HCT116 (cell line): Measurements from ENCODE around the gene PCDHGA3. TPM values are rescaled to one million over a fixed set of nuclear protein-coding genes. Genes with fewer than 3 reads are reported as not detected.

Experiments
- ATAC-seq: fragments of 200-7000 bp; cut with Tn5 transposase; 2 replicates; pipeline ENCODE4 v1.9.1; 2020; ENCODE audit warnings: mild to moderate bottlenecking, moderate library complexity
- BruUV-seq: library from RNA; stranded (reverse); fragments of 400-500 nt; replicated peaks from 2 replicates; lab custom pipeline; 2021; lab: Mats Ljungman, UMichigan
- CTCF ChIA-PET: fragments of 300-600 bp; sonication (Branson Sonifier 250); formaldehyde crosslinking; loops from one replicate; lab custom pipeline; 2021; ENCODE audit warnings: antibody characterized with exemption; lab: Charles Lee
- POLR2A ChIA-PET: fragments of 300-600, 350-600 bp; sonication (Branson Sonifier 250); formaldehyde crosslinking; loops from one replicate; lab custom pipeline; 2021; ENCODE audit warnings: antibody characterized with exemption; lab: Charles Lee
- RAD21 ChIA-PET, 2 experiments: fragments of 300-600 bp; sonication (Branson Sonifier 250); formaldehyde crosslinking; loops; one replicate each; lab custom pipeline; 2023; ENCODE audit warnings: low total read pairs in 2 of 2; ENCODE audit not compliant: uncharacterized antibody in 2 of 2, unreplicated experiment in 2 of 2, low non-redundant PET in 1 of 2; lab: Charles Lee
- DNase-seq: peaks from one replicate; pipeline ENCODE4 v3.0.0-alpha.2; 2010; ENCODE audit warnings: low read depth, low spot score
- H2AFZ ChIP-seq: fragments of 200-600 bp; shearing (Covaris generic), sonication (generic); 2 replicates; pipeline ENCODE4 v1.6.1; 2017; ENCODE audit warnings: low read depth, mixed run types, mixed read lengths, antibody characterized with exemption, low read length; ENCODE audit not compliant: poor library complexity, severe bottlenecking
- H3K27ac ChIP-seq: 2 replicates; pipeline ENCODE4 v1.5.1; 2012; ENCODE audit warnings: low read depth, low read length
- H3K27me3 ChIP-seq: fragments of 200-600 bp; sonication (generic); 2 replicates; pipeline ENCODE4 v1.6.1; 2016; ENCODE audit warnings: mixed run types, low read length, mixed read lengths; ENCODE audit not compliant: insufficient read depth
- H3K36me3 ChIP-seq, 2 experiments: fragments of 200-500 bp in 1 of 2; fragments of 200-600 bp in 1 of 2; sonication (Bioruptor generic) in 1 of 2; sonication (generic) in 1 of 2; 2 replicates each; pipeline versions ENCODE4 v1.5.1 to v1.6.1; 2014 to 2016; ENCODE audit warnings: low read length in 2 of 2, inconsistent platforms in 1 of 2, mixed read lengths in 1 of 2, mixed run types in 1 of 2; ENCODE audit not compliant: insufficient read depth in 2 of 2, control insufficient read depth in 1 of 2
- H3K4me1 ChIP-seq, 2 experiments: fragments of 200-600 bp in 1 of 2; sonication (generic) in 1 of 2; 2 replicates each; pipeline versions ENCODE4 v1.5.1 to v1.6.1; 2012 to 2017; ENCODE audit warnings: low read length in 2 of 2, inconsistent platforms in 1 of 2, mild to moderate bottlenecking in 1 of 2, mixed read lengths in 1 of 2, mixed run types in 1 of 2, moderate library complexity in 1 of 2; ENCODE audit not compliant: insufficient read depth in 2 of 2, control insufficient read depth in 1 of 2
- H3K4me2 ChIP-seq: fragments of 200-600 bp; sonication (generic); 2 replicates; pipeline ENCODE4 v1.6.1; 2017; ENCODE audit warnings: mixed run types, low read length, mixed read lengths
- H3K4me3 ChIP-seq, 2 experiments: fragments of 200-600 bp in 1 of 2; sonication (generic) in 1 of 2; replicated peaks in 1 of 2; 2 replicates each; pipeline ENCODE4 v1.5.1; 2011 to 2016; ENCODE audit warnings: low read length in 2 of 2, control low read depth in 1 of 2, low read depth in 1 of 2, mild to moderate bottlenecking in 1 of 2, mixed read lengths in 1 of 2, mixed run types in 1 of 2
- H3K79me2 ChIP-seq: fragments of 200-600 bp; sonication (generic); 2 replicates; pipeline ENCODE4 v1.6.1; 2017; ENCODE audit warnings: mild to moderate bottlenecking, mixed run types, low read length, moderate library complexity, mixed read lengths; ENCODE audit not compliant: insufficient read depth
- H3K9ac ChIP-seq: fragments of 200-600 bp; sonication (generic); 2 replicates; pipeline ENCODE4 v1.6.1; 2016; ENCODE audit warnings: low read length, mixed read lengths
- H3K9me2 ChIP-seq: fragments of 200-600 bp; sonication (generic), shearing (Covaris generic); 2 replicates; pipeline ENCODE4 v1.6.1; 2017; ENCODE audit warnings: mixed run types, mild to moderate bottlenecking, moderate library complexity; ENCODE audit not compliant: insufficient read depth
- H3K9me3 ChIP-seq, 2 experiments: fragments of 200-500 bp in 1 of 2; fragments of 200-600 bp in 1 of 2; sonication (Bioruptor generic) in 1 of 2; sonication (generic) in 1 of 2; 2 replicates each; pipeline ENCODE4 v1.6.1; 2014 to 2017; ENCODE audit warnings: low read length in 2 of 2, mixed read lengths in 2 of 2, inconsistent platforms in 1 of 2, low read depth in 1 of 2, mild to moderate bottlenecking in 1 of 2, mixed run types in 1 of 2, moderate library complexity in 1 of 2; ENCODE audit not compliant: control insufficient read depth in 1 of 2, insufficient read depth in 1 of 2
- H4K20me1 ChIP-seq: fragments of 200-600 bp; sonication (generic), shearing (Covaris generic); 2 replicates; pipeline ENCODE4 v1.6.1; 2017; ENCODE audit warnings: mixed run types, mild to moderate bottlenecking, moderate library complexity; ENCODE audit not compliant: insufficient read depth
- ATF3 ChIP-seq: IDR thresholded peaks from 2 replicates; pipeline ENCODE4 v1.6.1; 2012
- CBX3 ChIP-seq: IDR thresholded peaks from 2 replicates; pipeline ENCODE4 v1.6.1; 2012; ENCODE audit warnings: low read depth
- CEBPB ChIP-seq: IDR thresholded peaks from 2 replicates; pipeline ENCODE4 v1.6.1; 2012; ENCODE audit warnings: low read depth
- EGR1 ChIP-seq: IDR thresholded peaks from 2 replicates; pipeline ENCODE4 v1.6.1; 2012; ENCODE audit warnings: low read depth
- ELF1 ChIP-seq: IDR thresholded peaks from 2 replicates; pipeline ENCODE4 v1.6.1; 2012; ENCODE audit warnings: low read depth, borderline replicate concordance
- EZH2 ChIP-seq: fragments of 200-600 bp; sonication (generic); IDR thresholded peaks from 2 replicates; pipeline ENCODE4 v1.6.1; 2017; ENCODE audit warnings: antibody characterized with exemption, mixed run types
- EZH2phosphoT487 ChIP-seq: fragments of 200-600 bp; IDR thresholded peaks from 2 replicates; pipeline ENCODE4 v1.6.1; 2018; ENCODE audit warnings: antibody characterized with exemption, borderline replicate concordance
- FOSL1 ChIP-seq: IDR thresholded peaks from 2 replicates; pipeline ENCODE4 v1.6.1; 2012; ENCODE audit warnings: low read depth
- MAX ChIP-seq: IDR thresholded peaks from 2 replicates; pipeline ENCODE4 v1.6.1; 2012
- POLR2A ChIP-seq: IDR thresholded peaks from 2 replicates; pipeline ENCODE4 v1.7.0; 2011; ENCODE audit warnings: borderline replicate concordance; ENCODE audit not compliant: insufficient read depth, insufficient read length; ENCODE audit errors: extremely low read depth
- RAD21 ChIP-seq: IDR thresholded peaks from 2 replicates; pipeline ENCODE4 v1.6.1; 2012; ENCODE audit warnings: low read depth, mild to moderate bottlenecking
- SIN3A ChIP-seq: IDR thresholded peaks from 2 replicates; pipeline ENCODE4 v1.6.1; 2012; ENCODE audit warnings: low read depth
- SP1 ChIP-seq: IDR thresholded peaks from 2 replicates; pipeline ENCODE4 v1.6.1; 2012; ENCODE audit warnings: low read depth
- SRF ChIP-seq: IDR thresholded peaks from 2 replicates; pipeline ENCODE4 v1.6.1; 2012; ENCODE audit warnings: low read depth
- TCF7L2 ChIP-seq: IDR thresholded peaks from 2 replicates; pipeline ENCODE4 v1.7.0; 2011; ENCODE audit warnings: borderline replicate concordance, inconsistent platforms; ENCODE audit not compliant: insufficient read depth, insufficient read length; ENCODE audit errors: extremely low read depth
- YY1 ChIP-seq: IDR thresholded peaks from 2 replicates; pipeline ENCODE4 v1.6.1; 2011; ENCODE audit warnings: low read length, low read depth, moderate library complexity, mild to moderate bottlenecking; ENCODE audit not compliant: insufficient replicate concordance; ENCODE audit errors: extremely low read depth
- ZBTB33 ChIP-seq: IDR thresholded peaks from 2 replicates; pipeline ENCODE4 v1.6.1; 2011; ENCODE audit warnings: mild to moderate bottlenecking, low read length, moderate library complexity; ENCODE audit not compliant: insufficient replicate concordance; ENCODE audit errors: extremely low read depth
- ZFX ChIP-seq: fragments of 450-650 bp; IDR thresholded peaks from 2 replicates; pipeline ENCODE4 v1.6.1; 2017
- ZNF274 ChIP-seq: fragments of 200-500 bp; sonication (Bioruptor generic); IDR thresholded peaks from 2 replicates; pipeline ENCODE4 v1.6.1; 2014; ENCODE audit warnings: mild to moderate bottlenecking, low read depth, low read length, inconsistent platforms
- intact Hi-C: fragments of 100-400 bp; cut with micrococcal nuclease; formaldehyde crosslinking; loops from 2 replicates; pipeline ENCODE4 v1.10.0; 2022
- total RNA-seq: library from RNA; stranded (reverse); gene quantifications from one replicate; pipeline ENCODE4 v1.2.1, GENCODE V29; 2021; ENCODE audit not compliant: unreplicated experiment

PCDHGA3 gene
- total RNA-seq, 1 experiment from 2014 or later = not detected

GRCh38 chr5:141298376-141298775, 45.3 kb upstream of the PCDHGA3 start:
- Histone ChIP-seq H3K9me3 (peaks cover 0 to 5% of the 10 kb centered on the region in 2 experiments; a peak in 1 of 4 replicates), H3K27me3 (no peaks in the 10 kb centered on the region), H3K27ac (no peak overlapping the region), H3K36me3 (no peaks in the 10 kb centered on the region), H3K4me2 (no peak overlapping the region), H3K79me2 (no peaks in the 10 kb centered on the region), H4K20me1 (no peaks in the 10 kb centered on the region), H2AFZ (no peak overlapping the region), H3K4me3 (no peak overlapping the region), H3K9me2 (no peaks in the 10 kb centered on the region), H3K4me1 (no peaks in the 10 kb centered on the region), H3K9ac (no peak overlapping the region)
- ATAC-seq (no peak), DNase-seq (no peak)
- POLR2A ChIA-PET = no interaction called here
- CTCF ChIA-PET = no interaction called here
- no TSS peak for BruUV-seq
- RAD21 ChIA-PET = no interaction called here
- TF ChIP-seq EGR1 = no peak
- TF ChIP-seq ELF1 = no peak
- TF ChIP-seq POLR2A = no peak
- no peak for TF ChIP-seq TCF7L2
- no peak for TF ChIP-seq EZH2phosphoT487
- intact Hi-C loops = no loop called here

- intact Hi-C loops = no loop called here
- CTCF ChIA-PET = no interaction called here
- POLR2A ChIA-PET = no interaction called here
- no peak for ATAC-seq
- H3K9me3 ChIP-seq = peaks cover 0 to 11% of the 10 kb centered on the region in 2 experiments; a peak in 1 of 4 replicates
- H3K36me3 ChIP-seq = no peaks in the 10 kb centered on the region
- H3K27me3 ChIP-seq = no peaks in the 10 kb centered on the region
- DNase-seq = no peak
- H3K9me2 ChIP-seq = no peaks in the 10 kb centered on the region
- no peak within 1 kb of the TSS for H3K27ac ChIP-seq
- RAD21 ChIA-PET = no interaction called here
- no peak within 1 kb of the TSS for H3K4me2 ChIP-seq
- no peaks in the 10 kb centered on the region for H3K4me1 ChIP-seq
- no peak within 1 kb of the TSS for H2AFZ ChIP-seq
- H3K4me3 ChIP-seq = no peak within 1 kb of the TSS
- no peak within 1 kb of the TSS for H3K9ac ChIP-seq
- no TSS peak for BruUV-seq
- H4K20me1 ChIP-seq = no peaks in the 10 kb centered on the region
- H3K79me2 ChIP-seq = no peaks in the 10 kb centered on the region
- TF ChIP-seq ZBTB33 = no peak
- no peak for TF ChIP-seq FOSL1
- TF ChIP-seq CBX3 = no peak
- no peak for TF ChIP-seq ZFX
- no peak for TF ChIP-seq CEBPB
- no peak for TF ChIP-seq EGR1
- TF ChIP-seq POLR2A = no peak
- TF ChIP-seq YY1 = no peak
- no peak for TF ChIP-seq ATF3
- TF ChIP-seq EZH2phosphoT487 = no peak
- no peak for TF ChIP-seq SP1
- no peak for TF ChIP-seq SIN3A
- no peak for TF ChIP-seq EZH2
- no peak for TF ChIP-seq ZNF274
- no peak for TF ChIP-seq RAD21
- no peak for TF ChIP-seq TCF7L2
- no peak for TF ChIP-seq ELF1
- no peak for TF ChIP-seq MAX
- TF ChIP-seq SRF = no peak
These were observed 39.9 kb upstream of the PCDHGA3 start, which contains the start of gene SLC25A2 for GRCh38 chr5:141303756-141304155. Gene SLC25A2, minus strand, starts transcription at chr5:141304049. Its CDS starts 184 bp downstream, at chr5:141303865.
